ENCODE data around the gene MBD1.
"Not testable (repeated sequence)": the region's sequence is repeated elsewhere in the genome, so short reads cannot be mapped to it uniquely, and the experiment has no call there.

Gene MBD1

GRCh38 chr18:50313031-50313607 is 31.8 kb upstream of the MBD1 start:
- FAIRE-seq = no peak
- no peak for DNase-seq (ENCODE audit: insufficient read length, low spot score)
- no peak for TF ChIP-seq CTCF (IDR thresholded peaks at IDR 0.05; ENCODE audit: insufficient read depth, missing control alignments)

- no peak for DNase-seq (ENCODE audit: insufficient read length, low spot score)
Measured at GRCh38 chr18:50312296-50313030, 31.1 kb upstream of the MBD1 start.

GRCh38 chr18:50311650-50312049 is 30.3 kb upstream of the MBD1 start:
- TF ChIP-seq CTCF (IDR thresholded peaks at IDR 0.05; ENCODE audit: insufficient read depth, missing control alignments) = no peak
- no peak for FAIRE-seq
- no peak for DNase-seq (ENCODE audit: insufficient read length, low spot score)

More at GRCh38 chr18:50312296-50313030, 31.1 kb upstream of the MBD1 start:
- FAIRE-seq = no peak
- no peak for TF ChIP-seq CTCF (IDR thresholded peaks at IDR 0.05; ENCODE audit: insufficient read depth, missing control alignments)

- FAIRE-seq (no peak), DNase-seq (ENCODE audit: insufficient read length, low spot score) (no peak)
- TF ChIP-seq CTCF (IDR thresholded peaks at IDR 0.05; ENCODE audit: insufficient read depth, missing control alignments) = no peak
Measured at GRCh38 chr18:50310080-50310479, 28.8 kb upstream of the MBD1 start.

- DNase-seq (ENCODE audit: insufficient read length, low spot score); FAIRE-seq: not testable (repeated sequence)
Measured at GRCh38 chr18:50308851-50309250, 27.5 kb upstream of the MBD1 start.

GRCh38 chr18:50307738-50308470 is 26.6 kb upstream of the MBD1 start:
- no peak for TF ChIP-seq CTCF (IDR thresholded peaks at IDR 0.05; ENCODE audit: insufficient read depth, missing control alignments)
- FAIRE-seq (peak; percentile 55), DNase-seq (ENCODE audit: insufficient read length, low spot score) (peak; percentile 66)

- DNase-seq (ENCODE audit: insufficient read length, low spot score) = no peak
- FAIRE-seq = no peak
- no peak for TF ChIP-seq CTCF (IDR thresholded peaks at IDR 0.05; ENCODE audit: insufficient read depth, missing control alignments)
Measured at GRCh38 chr18:50307400-50307737, 26.0 kb upstream of the MBD1 start.
